HG02588 (cell line): ENCODE data around the gene MPZL3.
"Not testable (repeated sequence)": the region's sequence is repeated elsewhere in the genome, so short reads cannot be mapped to it uniquely, and the experiment has no call there.

Source experiments
- ATAC-seq: cut with Tn5 transposase; IDR thresholded peaks from one replicate; pipeline ENCODE4 v1.9.1; 2021; ENCODE audit warnings: mild to moderate bottlenecking, moderate library complexity; ENCODE audit not compliant: unreplicated experiment

MPZL3 gene

GRCh38 chr11:118190942-118191506 is 61.1 kb downstream of the MPZL3 start:
- ATAC-seq: not testable (repeated sequence)

- no peak for ATAC-seq
These were observed 65.6 kb downstream of the MPZL3 start for GRCh38 chr11:118186346-118187107.

GRCh38 chr11:118184784-118185579 is 67.2 kb downstream of the MPZL3 start:
- no peak for ATAC-seq

GRCh38 chr11:118183691-118184090 is 68.5 kb downstream of the MPZL3 start:
- ATAC-seq: not testable (repeated sequence)

- no peak for ATAC-seq
These were observed 71.9 kb downstream of the MPZL3 start for GRCh38 chr11:118180300-118180703.

- no peak for ATAC-seq
These were observed 75.4 kb downstream of the MPZL3 start for GRCh38 chr11:118176778-118177134.
